ENCODE results near the gene MTCL3.

The MTCL3 gene

GRCh38 chr6:127471379-127472255 lies 47.5 kb downstream of the MTCL3 start:
- intact Hi-C loops (cut with DNase I): no loop called here
- DNase-seq (no peak), ATAC-seq (peak in 1 of 2 donors; percentile 70)
- H3K9me3 ChIP-seq: no peaks in the 10 kb centered on the region
- no peaks in the 10 kb centered on the region for H3K4me1 ChIP-seq
- no peak overlapping the region for H3K27ac ChIP-seq
- no peak for TF ChIP-seq CTCF (IDR thresholded peaks at IDR 0.05)
- H3K4me3 ChIP-seq: no peak overlapping the region
- H3K36me3 ChIP-seq: no peaks in the 10 kb centered on the region
- H3K27me3 ChIP-seq (ENCODE audit: low read depth): no peaks in the 10 kb centered on the region

GRCh38 chr6:127468936-127469335 lies 50.2 kb downstream of the MTCL3 start:
- intact Hi-C loops (cut with DNase I): no loop called here
- H3K36me3 ChIP-seq: no peaks in the 10 kb centered on the region

GRCh38 chr6:127466416-127466815 lies 52.7 kb downstream of the MTCL3 start:
- no peak for TF ChIP-seq CTCF (IDR thresholded peaks at IDR 0.05)
- Histone ChIP-seq H3K4me3 (no peak overlapping the region), H3K27me3 (ENCODE audit: low read depth) (no peaks in the 10 kb centered on the region), H3K36me3 (no peaks in the 10 kb centered on the region), H3K9me3 (no peaks in the 10 kb centered on the region), H3K27ac (no peak overlapping the region), H3K4me1 (peaks cover 11% of the 10 kb centered on the region)
- DNase-seq (no peak), ATAC-seq (no peak)
- intact Hi-C loops (cut with DNase I): no loop called here

More at GRCh38 chr6:127468936-127469335, 50.2 kb downstream of the MTCL3 start:
- peaks cover 11% of the 10 kb centered on the region for H3K4me1 ChIP-seq
- H3K4me3 ChIP-seq: no peak overlapping the region
- H3K9me3 ChIP-seq: no peaks in the 10 kb centered on the region
- DNase-seq: no peak
- ATAC-seq: no peak
- H3K27me3 ChIP-seq (ENCODE audit: low read depth): no peaks in the 10 kb centered on the region
- no peak for TF ChIP-seq CTCF (IDR thresholded peaks at IDR 0.05)
- no peak overlapping the region for H3K27ac ChIP-seq

GRCh38 chr6:127464881-127465459 lies 54.2 kb downstream of the MTCL3 start:
- Histone ChIP-seq H3K4me3 (no peak overlapping the region), H3K27ac (peak overlapping the region; percentile 78), H3K36me3 (no peaks in the 10 kb centered on the region), H3K27me3 (ENCODE audit: low read depth) (no peaks in the 10 kb centered on the region), H3K9me3 (no peaks in the 10 kb centered on the region), H3K4me1 (peaks cover 11% of the 10 kb centered on the region)
- ATAC-seq (peak; percentile 86 to 87), DNase-seq (peak; percentile 66)
- intact Hi-C loops (cut with DNase I): no loop called here
- TF ChIP-seq CTCF (IDR thresholded peaks at IDR 0.05): peak; percentile 78

- no peak for DNase-seq
- H3K27me3 ChIP-seq (ENCODE audit: low read depth): no peaks in the 10 kb centered on the region
- intact Hi-C loops (cut with DNase I): no loop called here
Measured at GRCh38 chr6:127464161-127464880, 54.8 kb downstream of the MTCL3 start.

More at GRCh38 chr6:127464161-127464880, 54.8 kb downstream of the MTCL3 start:
- ATAC-seq: peak; percentile 60 to 84
- no peak overlapping the region for H3K4me3 ChIP-seq
- TF ChIP-seq CTCF (IDR thresholded peaks at IDR 0.05): no peak
- H3K9me3 ChIP-seq: no peaks in the 10 kb centered on the region
- peak overlapping the region; percentile 78 for H3K27ac ChIP-seq
- peaks cover 11% of the 10 kb centered on the region for H3K4me1 ChIP-seq
- no peaks in the 10 kb centered on the region for H3K36me3 ChIP-seq
